HepG2 (cell line): Measurements from ENCODE around the gene NXT1. TPM values are rescaled to one million over a fixed set of nuclear protein-coding genes. Genes with fewer than 3 reads are reported as not detected.

Source experiments
- HOXD1 ChIP-seq: sonication (generic); formaldehyde crosslinking; IDR thresholded peaks from 2 replicates; pipeline ENCODE4 v1.5.0; 2020; ENCODE audit warnings: missing genetic modification reagents
- KDM5B ChIP-seq: sonication (generic); formaldehyde crosslinking; IDR thresholded peaks from 2 replicates; pipeline ENCODE4 v1.4.0; 2020; ENCODE audit warnings: missing genetic modification reagents, mild to moderate bottlenecking, borderline replicate concordance
- RAD51 ChIP-seq: fragments of 450-650 bp; IDR thresholded peaks from 2 replicates; pipeline ENCODE4 v1.6.1; 2016; ENCODE audit warnings: borderline replicate concordance
- RBAK ChIP-seq: sonication (generic); formaldehyde crosslinking; IDR thresholded peaks from 2 replicates; pipeline ENCODE4 v1.5.1; 2020; ENCODE audit warnings: mild to moderate bottlenecking, missing genetic modification reagents
- SATB2 ChIP-seq: sonication (generic); formaldehyde crosslinking; IDR thresholded peaks from 2 replicates; pipeline ENCODE4 v1.5.0; 2020; ENCODE audit warnings: missing genetic modification reagents
- SETDB1 ChIP-seq: sonication (generic); formaldehyde crosslinking; IDR thresholded peaks from 2 replicates; pipeline ENCODE4 v1.5.1; 2020; ENCODE audit warnings: missing genetic modification reagents, mild to moderate bottlenecking, borderline replicate concordance
- SIN3B ChIP-seq: fragments of 150-350 bp; IDR thresholded peaks from 2 replicates; pipeline ENCODE4 v1.6.1; 2014; ENCODE audit warnings: low read length
- SPEN ChIP-seq: sonication (generic); formaldehyde crosslinking; IDR thresholded peaks from 2 replicates; pipeline ENCODE4 v1.5.1; 2020; ENCODE audit warnings: low read depth, mild to moderate bottlenecking, missing genetic modification reagents
- TCF12 ChIP-seq, 2 experiments: fragments of 450-650 bp in 1 of 2; sonication (generic) in 1 of 2; formaldehyde crosslinking in 1 of 2; IDR thresholded peaks; 2 replicates each; pipeline versions ENCODE4 v1.6.1 to v1.8.0; 2017 to 2022; ENCODE audit warnings: antibody characterized with exemption in 1 of 2, mild to moderate bottlenecking in 1 of 2, missing genetic modification reagents in 1 of 2, moderate library complexity in 1 of 2
- TOPORS ChIP-seq: sonication (generic); formaldehyde crosslinking; IDR thresholded peaks from 2 replicates; pipeline ENCODE4 v1.8.0; 2023; ENCODE audit warnings: mild to moderate bottlenecking, missing genetic modification reagents
- ZFP36L2 ChIP-seq: sonication (generic); formaldehyde crosslinking; IDR thresholded peaks from 2 replicates; pipeline ENCODE4 v1.4.0; 2020; ENCODE audit warnings: missing genetic modification reagents
- ZMAT3 ChIP-seq: sonication (generic); formaldehyde crosslinking; conservative IDR thresholded peaks from 2 replicates; pipeline ENCODE4 v1.7.0; 2021; ENCODE audit warnings: missing genetic modification reagents
- ZNF207 ChIP-seq: fragments of 450-650 bp; IDR thresholded peaks from 2 replicates; pipeline ENCODE4 v1.6.1; 2016; ENCODE audit warnings: antibody characterized with exemption, borderline replicate concordance
- ZNF260 ChIP-seq: sonication (generic); formaldehyde crosslinking; IDR thresholded peaks from 2 replicates; pipeline ENCODE4 v1.4.0; 2020; ENCODE audit warnings: missing genetic modification reagents, low read depth, mild to moderate bottlenecking, borderline replicate concordance
- ZNF83 ChIP-seq: sonication (generic); formaldehyde crosslinking; IDR thresholded peaks from 2 replicates; pipeline ENCODE4 v1.4.0; 2020; ENCODE audit warnings: missing genetic modification reagents, mild to moderate bottlenecking, borderline replicate concordance
- ZNF883 ChIP-seq: sonication (generic); formaldehyde crosslinking; IDR thresholded peaks from 2 replicates; pipeline ENCODE4 v1.5.1; 2020; ENCODE audit warnings: mild to moderate bottlenecking, missing genetic modification reagents; ENCODE audit errors: not compliant biosample characterization
- ZNF891 ChIP-seq: sonication (generic); formaldehyde crosslinking; IDR thresholded peaks from 2 replicates; pipeline ENCODE4 v1.5.0; 2020; ENCODE audit warnings: mild to moderate bottlenecking, missing genetic modification reagents
- ZSCAN12 ChIP-seq: sonication (generic); formaldehyde crosslinking; IDR thresholded peaks from 2 replicates; pipeline ENCODE4 v1.9.0; 2021; ENCODE audit warnings: mild to moderate bottlenecking, missing genetic modification reagents
- ZSCAN31 ChIP-seq: sonication (generic); formaldehyde crosslinking; IDR thresholded peaks from 2 replicates; pipeline ENCODE4 v1.5.0; 2020; ENCODE audit warnings: low read depth, mild to moderate bottlenecking, missing genetic modification reagents
- polyA plus RNA-seq, 8 experiments: library from polyadenylated mRNA; depleted of rRNA in 3 of 8; stranded (reverse) in 7 of 8; unstranded in 1 of 8; fragments of >200 nt; fragmentation: Illumina TruSeq in 4 of 8; extraction: Trizol in 4 of 8; gene quantifications; 2 replicates each; pipeline versions ENCODE4 v1.2.1 to v1.2.3, GENCODE V29; 2011 to 2016; ENCODE audit warnings: low read depth in 4 of 8, missing spikeins in 1 of 8, mixed read lengths in 1 of 8; ENCODE audit not compliant: insufficient read depth in 1 of 8
- total RNA-seq, 5 experiments: library from RNA; depleted of rRNA; stranded (reverse); fragments of >200 nt; fragmentation: Illumina TruSeq; extraction: Trizol; gene quantifications; 2 replicates each; pipeline ENCODE4 v1.2.3, GENCODE V29; 2016; ENCODE audit warnings: low read depth in 1 of 5
- TF ChIP-seq, protein P1 (sequence below): IDR thresholded peaks from 2 replicates; pipeline ENCODE4 v1.6.1; 2016; ENCODE audit warnings: mild to moderate bottlenecking, missing biosample characterization, missing genetic modification reagents
- TF ChIP-seq, protein P2 (sequence below): sonication (generic); formaldehyde crosslinking; IDR thresholded peaks from 2 replicates; pipeline ENCODE4 v1.4.0; 2020; ENCODE audit warnings: missing genetic modification reagents
- TF ChIP-seq, protein P3 (sequence below): sonication (generic); formaldehyde crosslinking; IDR thresholded peaks from 2 replicates; pipeline ENCODE4 v1.5.1; 2020; ENCODE audit warnings: mild to moderate bottlenecking, missing genetic modification reagents

The NXT1 gene
- total and polyA plus RNA-seq, 2 of the 13 experiments (the other 11 are each of a cell fraction or from before 2014, with no cell fraction given), result 35.6 to 65.9 TPM

DNA sequence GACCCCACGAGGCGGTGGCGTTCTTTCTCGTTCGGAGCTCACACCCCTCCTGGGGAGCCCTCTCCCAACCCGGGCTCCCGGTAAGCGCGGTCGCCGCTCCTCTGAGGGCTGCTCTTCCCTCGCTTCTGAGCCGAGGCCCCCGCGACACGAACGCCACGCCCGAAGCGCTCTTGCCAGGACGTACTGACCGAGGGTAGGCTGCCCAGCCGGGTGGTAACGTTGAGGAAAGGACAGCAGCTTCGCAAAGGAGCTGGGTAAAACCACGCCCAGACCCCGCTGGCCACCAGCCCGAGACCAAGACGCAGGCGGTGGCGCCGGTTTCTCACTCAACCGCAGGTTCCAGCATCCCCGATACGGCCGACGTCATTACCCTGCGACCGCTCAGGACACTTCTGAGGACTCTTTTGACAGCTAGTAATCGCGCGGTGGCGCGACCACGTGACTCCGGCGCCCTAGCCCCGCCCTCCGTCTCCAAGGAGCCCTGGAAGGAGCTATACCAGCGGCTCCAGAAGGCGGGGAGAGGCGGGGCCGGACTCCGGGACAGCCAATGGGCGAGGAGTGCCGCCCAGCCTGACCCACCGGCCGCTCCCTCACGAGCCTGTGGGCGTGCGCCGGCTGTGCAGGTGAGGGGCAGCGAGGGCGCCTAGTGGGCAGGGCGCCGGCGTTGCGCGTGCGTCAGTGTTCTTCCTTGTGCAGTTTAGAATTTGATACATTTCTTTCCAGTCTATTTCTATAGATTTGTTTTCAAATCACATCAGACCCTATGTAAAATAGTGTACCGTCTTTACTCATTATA lies 7.4 kb downstream of the NXT1 start (continued):
- peak; percentile 88 for TF ChIP-seq ZNF883
- TF ChIP-seq ZNF260 (CRISPR knock-in tag), result no peak
- peak; percentile 96 for TF ChIP-seq RAD51
- peak; percentile 81 for TF ChIP-seq SIN3B
- peak; percentile 96 for TF ChIP-seq KDM5B
- peak; percentile 75; the same call in 1 of the 2 replicates for TF ChIP-seq ZSCAN31
- peak; percentile 91; the same call in 1 of the 2 replicates for TF ChIP-seq HOXD1 (CRISPR knock-in tag)
- TF ChIP-seq TOPORS (CRISPR knock-in tag), result no peak; the same call in 1 of the 2 replicates
- TF ChIP-seq SATB2 (CRISPR knock-in tag), result no peak
- no peak for TF ChIP-seq ZMAT3 (CRISPR knock-in tag)
- TF ChIP-seq, protein P1, sequence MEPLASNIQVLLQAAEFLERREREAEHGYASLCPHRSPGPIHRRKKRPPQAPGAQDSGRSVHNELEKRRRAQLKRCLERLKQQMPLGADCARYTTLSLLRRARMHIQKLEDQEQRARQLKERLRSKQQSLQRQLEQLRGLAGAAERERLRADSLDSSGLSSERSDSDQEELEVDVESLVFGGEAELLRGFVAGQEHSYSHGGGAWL (CRISPR knock-in tag), result peak; percentile 75
- TF ChIP-seq ZNF83 (CRISPR knock-in tag), result peak; percentile 92
- no peak for TF ChIP-seq RBAK (CRISPR knock-in tag)
- TF ChIP-seq, protein P2, sequence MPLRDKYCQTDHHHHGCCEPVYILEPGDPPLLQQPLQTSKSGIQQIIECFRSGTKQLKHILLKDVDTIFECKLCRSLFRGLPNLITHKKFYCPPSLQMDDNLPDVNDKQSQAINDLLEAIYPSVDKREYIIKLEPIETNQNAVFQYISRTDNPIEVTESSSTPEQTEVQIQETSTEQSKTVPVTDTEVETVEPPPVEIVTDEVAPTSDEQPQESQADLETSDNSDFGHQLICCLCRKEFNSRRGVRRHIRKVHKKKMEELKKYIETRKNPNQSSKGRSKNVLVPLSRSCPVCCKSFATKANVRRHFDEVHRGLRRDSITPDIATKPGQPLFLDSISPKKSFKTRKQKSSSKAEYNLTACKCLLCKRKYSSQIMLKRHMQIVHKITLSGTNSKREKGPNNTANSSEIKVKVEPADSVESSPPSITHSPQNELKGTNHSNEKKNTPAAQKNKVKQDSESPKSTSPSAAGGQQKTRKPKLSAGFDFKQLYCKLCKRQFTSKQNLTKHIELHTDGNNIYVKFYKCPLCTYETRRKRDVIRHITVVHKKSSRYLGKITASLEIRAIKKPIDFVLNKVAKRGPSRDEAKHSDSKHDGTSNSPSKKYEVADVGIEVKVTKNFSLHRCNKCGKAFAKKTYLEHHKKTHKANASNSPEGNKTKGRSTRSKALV (CRISPR knock-in tag), result 0 out of 2 replicates have a peak, but pooled peaks have one; percentile 57
- TF ChIP-seq ZNF891 (CRISPR knock-in tag), result peak; percentile 96; the same call in 1 of the 2 replicates
- no peak for TF ChIP-seq TCF12 (IDR thresholded peaks at IDR 0.05)
- TF ChIP-seq TCF12 (CRISPR knock-in tag; IDR thresholded peaks at IDR 0.05), result 0 out of 2 replicates have a peak, but pooled peaks have one; percentile 13
- TF ChIP-seq SPEN (CRISPR knock-in tag), result peak; percentile 88; the same call in 1 of the 2 replicates
- TF ChIP-seq ZSCAN12 (CRISPR knock-in tag), result no peak
- TF ChIP-seq ZNF207, result no peak
- TF ChIP-seq ZFP36L2 (CRISPR knock-in tag), result 0 out of 2 replicates have a peak, but pooled peaks have one; percentile 46
- TF ChIP-seq SETDB1 (CRISPR knock-in tag), result no peak
- TF ChIP-seq, protein P3, sequence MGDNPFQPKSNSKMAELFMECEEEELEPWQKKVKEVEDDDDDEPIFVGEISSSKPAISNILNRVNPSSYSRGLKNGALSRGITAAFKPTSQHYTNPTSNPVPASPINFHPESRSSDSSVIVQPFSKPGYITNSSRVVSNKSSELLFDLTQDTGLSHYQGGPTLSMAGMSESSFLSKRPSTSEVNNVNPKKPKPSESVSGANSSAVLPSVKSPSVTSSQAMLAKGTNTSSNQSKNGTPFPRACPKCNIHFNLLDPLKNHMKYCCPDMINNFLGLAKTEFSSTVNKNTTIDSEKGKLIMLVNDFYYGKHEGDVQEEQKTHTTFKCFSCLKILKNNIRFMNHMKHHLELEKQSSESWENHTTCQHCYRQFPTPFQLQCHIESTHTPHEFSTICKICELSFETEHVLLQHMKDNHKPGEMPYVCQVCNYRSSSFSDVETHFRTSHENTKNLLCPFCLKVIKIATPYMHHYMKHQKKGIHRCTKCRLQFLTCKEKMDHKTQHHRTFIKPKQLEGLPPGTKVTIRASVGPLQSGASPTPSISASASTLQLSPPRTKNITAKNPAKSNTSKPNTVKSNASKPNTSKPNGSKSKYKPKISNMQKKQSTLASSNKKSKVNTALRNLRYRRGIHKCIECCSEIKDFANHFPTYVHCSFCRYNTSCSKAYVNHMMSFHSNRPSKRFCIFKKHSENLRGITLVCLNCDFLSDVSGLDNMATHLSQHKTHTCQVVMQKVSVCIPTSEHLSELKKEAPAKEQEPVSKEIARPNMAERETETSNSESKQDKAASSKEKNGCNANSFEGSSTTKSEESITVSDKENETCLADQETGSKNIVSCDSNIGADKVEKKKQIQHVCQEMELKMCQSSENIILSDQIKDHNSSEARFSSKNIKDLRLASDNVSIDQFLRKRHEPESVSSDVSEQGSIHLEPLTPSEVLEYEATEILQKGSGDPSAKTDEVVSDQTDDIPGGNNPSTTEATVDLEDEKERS, result peak; percentile 49; the same call in 1 of the 2 replicates
